ENCODE measurements around the gene AKAP3. TPM values are rescaled to one million over a fixed set of nuclear protein-coding genes. Genes with fewer than 3 reads are reported as not detected.

AKAP3 gene
- total RNA-seq, 4 donors from 2014 or later: 0.39 to 0.83 (median 0.73) TPM

DNA sequence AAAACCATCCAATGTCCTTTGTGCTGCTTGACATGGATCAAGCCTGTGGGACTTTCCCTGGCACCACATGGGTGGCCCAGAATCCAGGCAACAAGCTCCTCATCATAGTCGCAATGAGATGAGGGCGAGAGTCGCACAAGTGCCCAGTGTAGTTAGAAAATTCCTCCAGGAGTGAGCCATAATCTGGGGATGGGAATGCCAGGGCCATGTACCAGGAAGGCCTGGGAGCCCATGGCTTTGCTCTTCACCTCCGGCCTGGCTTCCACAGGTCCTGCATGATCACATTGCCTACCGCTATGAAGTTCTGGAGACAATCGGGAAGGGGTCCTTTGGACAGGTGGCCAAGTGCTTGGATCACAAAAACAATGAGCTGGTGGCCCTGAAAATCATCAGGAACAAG lies 53.0 kb downstream of the AKAP3 start:
- H3K27ac ChIP-seq (replicated peaks in 1 of 4): no peak overlapping the region
- no peaks in the 10 kb centered on the region for H3K9me3 ChIP-seq
- intact Hi-C loops (cut with DNase I): no loop called here
- no peaks in the 10 kb centered on the region for H3K4me1 ChIP-seq
- DNase-seq (ENCODE audit: extremely low spot score): peak; percentile 91
- no peak overlapping the region for H3K4me3 ChIP-seq
- 95% methylated on average over 6 of the region's 6 CpGs for WGBS
- TF ChIP-seq POLR2AphosphoS5 (IDR thresholded peaks at IDR 0.05): no peak
- TF ChIP-seq POLR2A (IDR thresholded peaks at IDR 0.05; ENCODE audit: low read depth): no peak
- TF ChIP-seq EP300 (IDR thresholded peaks at IDR 0.05): no peak
- TF ChIP-seq, protein P1, sequence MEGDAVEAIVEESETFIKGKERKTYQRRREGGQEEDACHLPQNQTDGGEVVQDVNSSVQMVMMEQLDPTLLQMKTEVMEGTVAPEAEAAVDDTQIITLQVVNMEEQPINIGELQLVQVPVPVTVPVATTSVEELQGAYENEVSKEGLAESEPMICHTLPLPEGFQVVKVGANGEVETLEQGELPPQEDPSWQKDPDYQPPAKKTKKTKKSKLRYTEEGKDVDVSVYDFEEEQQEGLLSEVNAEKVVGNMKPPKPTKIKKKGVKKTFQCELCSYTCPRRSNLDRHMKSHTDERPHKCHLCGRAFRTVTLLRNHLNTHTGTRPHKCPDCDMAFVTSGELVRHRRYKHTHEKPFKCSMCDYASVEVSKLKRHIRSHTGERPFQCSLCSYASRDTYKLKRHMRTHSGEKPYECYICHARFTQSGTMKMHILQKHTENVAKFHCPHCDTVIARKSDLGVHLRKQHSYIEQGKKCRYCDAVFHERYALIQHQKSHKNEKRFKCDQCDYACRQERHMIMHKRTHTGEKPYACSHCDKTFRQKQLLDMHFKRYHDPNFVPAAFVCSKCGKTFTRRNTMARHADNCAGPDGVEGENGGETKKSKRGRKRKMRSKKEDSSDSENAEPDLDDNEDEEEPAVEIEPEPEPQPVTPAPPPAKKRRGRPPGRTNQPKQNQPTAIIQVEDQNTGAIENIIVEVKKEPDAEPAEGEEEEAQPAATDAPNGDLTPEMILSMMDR (IDR thresholded peaks at IDR 0.05): no peak
- no peaks in the 10 kb centered on the region for H3K27me3 ChIP-seq
- no peaks in the 10 kb centered on the region for H3K36me3 ChIP-seq

DNA sequence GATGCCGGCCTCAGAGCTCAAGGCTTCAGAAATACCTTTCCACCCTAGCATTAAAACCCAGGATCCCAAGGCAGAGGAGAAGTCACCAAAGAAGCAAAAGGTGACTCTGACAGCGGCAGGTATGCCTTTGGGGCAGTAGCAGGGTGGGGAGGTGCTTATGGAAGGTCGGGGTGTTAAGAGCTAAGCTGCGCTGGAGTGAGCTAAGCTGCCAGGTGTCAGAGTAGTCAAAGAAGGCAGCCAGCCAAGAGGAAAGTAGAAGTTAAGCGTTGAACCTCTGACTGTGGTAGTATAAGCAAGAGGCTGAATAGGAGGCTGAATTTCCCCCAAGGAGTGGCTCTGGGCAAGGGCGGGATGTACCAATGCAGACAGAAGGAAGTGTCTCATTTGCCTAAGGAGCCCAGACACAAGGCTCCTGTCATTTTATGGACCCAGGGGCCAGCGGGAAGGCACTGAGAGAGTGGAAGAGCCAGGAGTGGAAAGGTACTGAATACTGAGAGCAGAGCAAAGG lies 57.6 kb downstream of the AKAP3 start:
- DNase-seq (ENCODE audit: extremely low spot score): peak; percentile 53
- no peaks in the 10 kb centered on the region for H3K36me3 ChIP-seq
- TF ChIP-seq POLR2AphosphoS5 (IDR thresholded peaks at IDR 0.05) (no peak), POLR2A (IDR thresholded peaks at IDR 0.05; ENCODE audit: low read depth) (no peak), EP300 (IDR thresholded peaks at IDR 0.05) (no peak)
- TF ChIP-seq, protein P1 (IDR thresholded peaks at IDR 0.05): no peak
- intact Hi-C loops (cut with DNase I): no loop called here
- no peaks in the 10 kb centered on the region for H3K9me3 ChIP-seq
- H3K27me3 ChIP-seq: peaks cover 0 to 16% (median 0%) of the 10 kb centered on the region in 4 donors
- no peaks in the 10 kb centered on the region for H3K4me1 ChIP-seq
- H3K27ac ChIP-seq (replicated peaks in 1 of 4): no peak overlapping the region
- WGBS: 61% methylated on average over 7 of the region's 7 CpGs
- H3K4me3 ChIP-seq: no peak overlapping the region

DNA sequence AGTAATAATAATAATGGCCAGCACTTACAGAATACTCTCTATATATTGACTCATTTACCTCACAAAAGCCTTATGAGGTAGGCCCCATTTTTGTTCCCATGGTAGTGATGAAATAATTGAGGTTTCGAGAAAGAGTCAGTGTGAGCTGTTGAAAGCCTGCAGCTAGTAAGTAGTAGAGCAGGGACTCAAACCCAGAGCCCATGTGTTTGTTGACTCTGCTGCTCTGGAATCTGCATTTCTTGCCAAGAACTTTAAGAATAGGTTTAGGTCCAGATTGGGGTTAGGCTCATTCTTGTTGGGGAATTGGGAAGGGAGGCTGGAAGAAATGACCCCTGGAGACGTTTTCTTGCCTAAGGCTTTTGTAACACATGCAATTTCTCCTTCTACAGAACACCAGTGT lies 58.9 kb downstream of the AKAP3 start:
- Histone ChIP-seq H3K36me3 (no peaks in the 10 kb centered on the region), H3K27me3 (peaks cover 0 to 22% (median 0%) of the 10 kb centered on the region in 4 donors), H3K9me3 (no peaks in the 10 kb centered on the region), H3K4me1 (no peaks in the 10 kb centered on the region), H3K4me3 (no peak overlapping the region), H3K27ac (replicated peaks in 1 of 4) (no peak overlapping the region)
- intact Hi-C loops (cut with DNase I): no loop called here
- 85% methylated on average over 2 of the region's 2 CpGs for WGBS
- no peak for TF ChIP-seq POLR2A (IDR thresholded peaks at IDR 0.05; ENCODE audit: low read depth)
- TF ChIP-seq, protein P1 (IDR thresholded peaks at IDR 0.05): no peak
- no peak for TF ChIP-seq EP300 (IDR thresholded peaks at IDR 0.05)
- TF ChIP-seq POLR2AphosphoS5 (IDR thresholded peaks at IDR 0.05): no peak
- DNase-seq (ENCODE audit: extremely low spot score): peak; percentile 45

DNA sequence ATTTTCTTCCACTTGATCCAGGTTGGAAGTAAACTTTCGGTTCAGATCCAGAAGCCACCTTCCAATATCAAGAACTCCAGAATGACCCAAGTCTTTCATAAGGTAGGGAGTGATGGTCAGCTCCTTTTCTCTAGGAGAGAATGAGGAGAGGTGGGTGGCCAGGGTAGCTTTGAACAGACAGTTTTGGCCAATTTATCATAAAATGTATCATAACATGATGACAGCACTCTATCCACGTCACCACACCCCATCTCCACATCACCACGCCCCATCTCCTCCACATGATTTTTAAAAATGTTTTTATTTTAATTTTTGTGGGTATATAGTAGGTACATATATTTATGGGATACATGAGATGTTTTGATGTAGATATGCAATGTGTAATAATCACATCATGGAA lies 59.9 kb downstream of the AKAP3 start:
- 95% methylated on average over 3 of the region's 3 CpGs for WGBS
- no peak for TF ChIP-seq POLR2A (IDR thresholded peaks at IDR 0.05; ENCODE audit: low read depth)
- TF ChIP-seq EP300 (IDR thresholded peaks at IDR 0.05): no peak
- H3K9me3 ChIP-seq: no peaks in the 10 kb centered on the region
- no peaks in the 10 kb centered on the region for H3K4me1 ChIP-seq
- intact Hi-C loops (cut with DNase I): no loop called here
- peaks cover 0 to 22% (median 0%) of the 10 kb centered on the region in 4 donors for H3K27me3 ChIP-seq
- H3K4me3 ChIP-seq: no peak overlapping the region
- no peaks in the 10 kb centered on the region for H3K36me3 ChIP-seq
- no peak overlapping the region for H3K27ac ChIP-seq (replicated peaks in 1 of 4)
- DNase-seq (ENCODE audit: extremely low spot score): peak; percentile 55

DNA sequence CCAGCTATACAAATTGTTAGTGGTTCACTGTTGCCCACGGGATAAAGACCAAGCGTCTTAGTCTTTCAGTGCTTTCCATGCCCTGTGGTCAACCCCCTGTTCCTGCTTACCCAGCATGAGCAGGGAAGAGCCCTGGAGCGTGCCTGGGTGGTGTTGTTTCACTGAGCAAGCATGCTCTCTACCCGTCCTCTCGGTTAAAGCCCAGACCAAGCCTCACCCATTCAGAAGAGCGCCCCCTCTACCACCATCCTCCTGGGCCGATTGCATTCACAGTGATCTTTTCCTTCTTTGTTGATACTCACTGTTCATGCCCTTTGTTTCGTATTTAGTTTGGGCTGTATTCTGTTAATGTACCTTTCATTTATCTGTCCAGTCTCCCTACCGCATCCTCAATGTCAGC lies 61.7 kb downstream of the AKAP3 start:
- Histone ChIP-seq H3K27me3 (peaks cover 0 to 22% (median 0%) of the 10 kb centered on the region in 4 donors), H3K4me1 (no peaks in the 10 kb centered on the region), H3K4me3 (no peak overlapping the region), H3K9me3 (no peaks in the 10 kb centered on the region), H3K27ac (replicated peaks in 1 of 4) (no peak overlapping the region), H3K36me3 (no peaks in the 10 kb centered on the region)
- no peak for DNase-seq (ENCODE audit: extremely low spot score)
- intact Hi-C loops (cut with DNase I): no loop called here
- WGBS: 63% methylated on average over 9 of the region's 9 CpGs
- no peak for TF ChIP-seq POLR2A (IDR thresholded peaks at IDR 0.05; ENCODE audit: low read depth)

DNA sequence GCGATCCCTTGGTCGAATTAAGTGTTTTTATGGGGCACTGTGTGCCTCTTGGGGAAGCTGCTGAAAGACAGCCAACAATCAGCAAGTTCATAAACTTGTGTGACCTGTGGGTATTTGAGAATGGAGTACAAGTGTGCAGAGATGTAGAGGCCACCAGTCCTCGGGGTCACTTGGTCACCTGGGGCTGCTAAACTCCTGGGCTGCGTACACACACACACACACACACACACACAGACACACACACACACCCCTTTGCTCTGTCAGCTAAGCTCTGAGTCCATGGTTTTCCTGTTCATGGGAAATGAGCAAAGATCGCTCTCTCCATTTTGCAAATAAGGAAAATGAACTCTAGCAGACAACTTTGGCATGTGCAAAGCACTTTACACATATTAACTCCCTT lies 62.4 kb downstream of the AKAP3 start:
- Histone ChIP-seq H3K27me3 (peaks cover 0 to 22% (median 0%) of the 10 kb centered on the region in 4 donors), H3K27ac (replicated peaks in 1 of 4) (no peak overlapping the region), H3K4me1 (no peaks in the 10 kb centered on the region), H3K36me3 (no peaks in the 10 kb centered on the region), H3K4me3 (no peak overlapping the region), H3K9me3 (no peaks in the 10 kb centered on the region)
- TF ChIP-seq POLR2A (IDR thresholded peaks at IDR 0.05; ENCODE audit: low read depth) (no peak), EP300 (IDR thresholded peaks at IDR 0.05) (no peak), POLR2AphosphoS5 (IDR thresholded peaks at IDR 0.05) (no peak)
- TF ChIP-seq, protein P1 (IDR thresholded peaks at IDR 0.05): no peak
- WGBS: 40% methylated on average over 4 of the region's 5 CpGs
- intact Hi-C loops (cut with DNase I): no loop called here
- no peak for DNase-seq (ENCODE audit: extremely low spot score)
